GM23248 (cell line): Measurements from ENCODE around the gene HSPA12B. TPM values are rescaled to one million over a fixed set of nuclear protein-coding genes. Genes with fewer than 3 reads are reported as not detected.
A peak's percentile ranks its signal among the peaks of the same experiment; 100 is the strongest.

Source experiments
- DNase-seq: peaks from one replicate; pipeline ENCODE4 v3.0.0-alpha.2; 2015
- H2AFZ ChIP-seq: fragments of 200-600 bp; sonication (generic); 2 replicates; pipeline ENCODE4 v1.6.1; 2016; ENCODE audit warnings: antibody characterized with exemption
- H3F3A ChIP-seq: fragments of 200-600 bp; sonication (generic); 2 replicates; pipeline ENCODE4 v1.6.1; 2016; ENCODE audit warnings: mild to moderate bottlenecking, antibody characterized with exemption, mixed run types; ENCODE audit not compliant: insufficient read depth
- H3K27ac ChIP-seq: fragments of 200-600 bp; sonication (generic); 2 replicates; pipeline ENCODE4 v1.5.1; 2016; ENCODE audit warnings: mild to moderate bottlenecking
- H3K27me3 ChIP-seq: fragments of 200-600 bp; sonication (generic); replicated peaks from 2 replicates; pipeline ENCODE4 v1.6.1; 2016; ENCODE audit warnings: mild to moderate bottlenecking; ENCODE audit not compliant: insufficient read depth
- H3K36me3 ChIP-seq: fragments of 200-600 bp; sonication (generic); 2 replicates; pipeline ENCODE4 v1.6.1; 2016; ENCODE audit warnings: low read depth, mild to moderate bottlenecking
- H3K4me1 ChIP-seq: fragments of 200-600 bp; sonication (generic); 2 replicates; pipeline ENCODE4 v1.6.1; 2016; ENCODE audit warnings: mild to moderate bottlenecking; ENCODE audit not compliant: insufficient read depth
- H3K4me2 ChIP-seq: fragments of 200-600 bp; sonication (generic); one replicate; pipeline ENCODE4 v1.6.1; 2016; ENCODE audit warnings: mild to moderate bottlenecking; ENCODE audit not compliant: unreplicated experiment
- H3K4me3 ChIP-seq: fragments of 200-600 bp; sonication (generic); 2 replicates; pipeline ENCODE4 v1.5.1; 2016; ENCODE audit warnings: mild to moderate bottlenecking
- H3K79me2 ChIP-seq: fragments of 200-600 bp; sonication (generic); 2 replicates; pipeline ENCODE4 v1.6.1; 2016; ENCODE audit warnings: mild to moderate bottlenecking; ENCODE audit not compliant: insufficient read depth
- H3K9ac ChIP-seq: fragments of 200-600 bp; sonication (generic); 2 replicates; pipeline ENCODE4 v1.6.1; 2016; ENCODE audit warnings: mild to moderate bottlenecking
- H3K9me2 ChIP-seq: fragments of 200-600 bp; sonication (generic); 2 replicates; pipeline ENCODE4 v1.6.1; 2016; ENCODE audit warnings: mixed run types, mild to moderate bottlenecking, moderate library complexity; ENCODE audit not compliant: insufficient read depth
- H3K9me3 ChIP-seq: fragments of 200-600 bp; sonication (generic); one replicate; pipeline ENCODE4 v1.6.1; 2017; ENCODE audit warnings: low read depth
- H4K20me1 ChIP-seq: fragments of 200-600 bp; sonication (generic); 2 replicates; pipeline ENCODE4 v1.6.0; 2016; ENCODE audit not compliant: insufficient read depth
- EZH2 ChIP-seq: fragments of 200-600 bp; sonication (generic); IDR thresholded peaks from 2 replicates; pipeline ENCODE4 v1.6.1; 2018; ENCODE audit warnings: antibody characterized with exemption, mild to moderate bottlenecking; ENCODE audit not compliant: insufficient read depth, poor library complexity, severe bottlenecking
- EZH2phosphoT487 ChIP-seq: fragments of 200-600 bp; sonication (generic); IDR thresholded peaks from 2 replicates; pipeline ENCODE4 v1.6.1; 2018; ENCODE audit warnings: antibody characterized with exemption, moderate library complexity, mild to moderate bottlenecking, low read depth; ENCODE audit not compliant: insufficient read depth
- whole genome bisulfite sequencing, 2 experiments: methylation state at CpG; one replicate each; pipeline ENCODE4 v1.1.6; 2015 to 2017; ENCODE audit warnings: low lambda C conversion rate in 2 of 2, low coverage in 1 of 2; ENCODE audit errors: missing lambda C conversion rate in 2 of 2; 5-methylcytosine and 5-hydroxymethylcytosine counted together
- in situ Hi-C: fragments of 300-500 bp; cut with MboI; formaldehyde crosslinking; loops from 2 replicates; pipeline ENCODE4 v1.15.0; 2020
- polyA plus RNA-seq: library from polyadenylated mRNA; unstranded; fragments of >200 nt; fragmentation: Nextera tagmentation; extraction: Ambion mirVana; gene quantifications from 2 replicates; pipeline ENCODE4 v1.2.1, GENCODE V29; 2016
- total RNA-seq: library from RNA; depleted of rRNA; stranded (reverse); fragments of >200 nt; shearing (Covaris generic); gene quantifications from 2 replicates; pipeline ENCODE4 v1.2.3, GENCODE V29; 2014

Gene HSPA12B
- total and polyA plus RNA-seq, 2 experiments from 2014 or later: 0.11 TPM; not detected in 1

- Histone ChIP-seq H3K9ac (peak overlapping the region; percentile 91), H3K27ac (peak overlapping the region; percentile 88), H3F3A (peaks cover 8% of the 10 kb centered on the region; the same call in 1 of the 2 replicates), H4K20me1 (no peaks in the 10 kb centered on the region), H3K27me3 (no peaks in the 10 kb centered on the region), H3K79me2 (peaks cover 17% of the 10 kb centered on the region), H3K4me1 (peaks cover 10% of the 10 kb centered on the region; the same call in 1 of the 2 replicates), H3K9me2 (no peaks in the 10 kb centered on the region), H3K4me2 (peak overlapping the region; percentile 64), H3K4me3 (peak overlapping the region; percentile 82), H3K9me3 (no peaks in the 10 kb centered on the region), H3K36me3 (no peaks in the 10 kb centered on the region), H2AFZ (peak overlapping the region; percentile 89)
- TF ChIP-seq EZH2phosphoT487 (no peak), EZH2 (no peak)
- WGBS, 2 experiments: 0 to 1% methylated on average over 37 to 51 of the region's 51 CpGs
- DNase-seq: peak; percentile 89
- in situ Hi-C loops: no loop called here
Measured at GRCh38 chr20:3768342-3769130, 36.1 kb downstream of the HSPA12B start.

GRCh38 chr20:3771552-3772058 is 39.1 kb downstream of the HSPA12B start:
- Histone ChIP-seq H3K36me3 (no peaks in the 10 kb centered on the region), H3K4me1 (peaks cover 9% of the 10 kb centered on the region; the same call in 1 of the 2 replicates), H3K27me3 (no peaks in the 10 kb centered on the region), H3K4me3 (no peak overlapping the region), H3K9me2 (no peaks in the 10 kb centered on the region), H3F3A (peaks cover 8% of the 10 kb centered on the region; the same call in 1 of the 2 replicates), H3K79me2 (peaks cover 9% of the 10 kb centered on the region; the same call in 1 of the 2 replicates), H2AFZ (no peak overlapping the region), H3K4me2 (no peak overlapping the region), H4K20me1 (no peaks in the 10 kb centered on the region), H3K27ac (no peak overlapping the region), H3K9ac (no peak overlapping the region), H3K9me3 (no peaks in the 10 kb centered on the region)
- 78 to 79% methylated on average over 7 of the region's 7 CpGs for WGBS, 2 experiments
- TF ChIP-seq EZH2 (no peak), EZH2phosphoT487 (no peak)
- DNase-seq: no peak
- in situ Hi-C loops: no loop called here

- Histone ChIP-seq H3F3A (0 out of 2 replicates have a peak, but pooled peaks cover 2% of the 10 kb centered on the region), H3K79me2 (no peaks in the 10 kb centered on the region), H3K4me3 (no peak overlapping the region), H3K4me2 (no peak overlapping the region), H3K4me1 (no peaks in the 10 kb centered on the region), H3K27ac (no peak overlapping the region), H4K20me1 (no peaks in the 10 kb centered on the region), H3K27me3 (no peaks in the 10 kb centered on the region), H3K9ac (no peak overlapping the region), H3K9me2 (no peaks in the 10 kb centered on the region), H3K9me3 (no peaks in the 10 kb centered on the region), H2AFZ (no peak overlapping the region), H3K36me3 (no peaks in the 10 kb centered on the region)
- WGBS, 2 experiments: 66 to 68% methylated on average over 4 of the region's 4 CpGs
- in situ Hi-C loops: no loop called here
- no peak for DNase-seq
- no peak for TF ChIP-seq EZH2
- no peak for TF ChIP-seq EZH2phosphoT487
Measured at GRCh38 chr20:3775457-3776108, 43.1 kb downstream of the HSPA12B start.

GRCh38 chr20:3777381-3777715 is 44.9 kb downstream of the HSPA12B start:
- DNase-seq: no peak
- WGBS, 2 experiments: 8 to 13% methylated on average over 15 to 16 of the region's 16 CpGs

More at GRCh38 chr20:3777381-3777715, 44.9 kb downstream of the HSPA12B start:
- Histone ChIP-seq H3K4me2 (peak overlapping the region; percentile 87), H3K79me2 (peaks cover under 1% of the 10 kb centered on the region; the same call in 1 of the 2 replicates), H3K4me1 (no peaks in the 10 kb centered on the region), H3K9me3 (no peaks in the 10 kb centered on the region), H2AFZ (peak overlapping the region; percentile 87), H4K20me1 (no peaks in the 10 kb centered on the region), H3K27me3 (no peaks in the 10 kb centered on the region), H3K9ac (peak overlapping the region; percentile 68), H3K4me3 (peak overlapping the region; percentile 78), H3K9me2 (no peaks in the 10 kb centered on the region), H3K27ac (no peak overlapping the region), H3F3A (peaks cover 17% of the 10 kb centered on the region), H3K36me3 (no peaks in the 10 kb centered on the region)
- in situ Hi-C loops: no loop called here
- TF ChIP-seq EZH2: no peak
- no peak for TF ChIP-seq EZH2phosphoT487
